Measurements from ENCODE around the gene USP32.

DNA sequence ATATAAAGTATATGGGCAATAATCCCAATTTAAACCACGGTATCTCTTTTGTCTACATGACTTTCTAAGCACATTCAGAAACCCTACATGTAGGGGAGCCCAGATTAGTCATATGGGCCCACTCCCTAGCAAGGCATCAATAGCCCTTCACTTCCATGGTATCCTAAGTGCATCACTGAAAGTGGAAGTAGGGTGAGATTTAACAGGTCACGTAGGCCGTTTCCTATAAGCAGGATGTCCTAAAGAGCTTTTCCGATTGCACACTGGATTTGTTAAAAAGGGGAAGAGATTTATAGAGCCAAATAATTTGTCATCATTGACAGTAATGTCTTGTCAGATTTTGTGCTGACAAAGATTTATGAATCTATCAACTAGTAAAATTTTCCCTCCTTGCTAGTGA is 203.2 kb downstream of the USP32 start:
- TF ChIP-seq SUZ12 (IDR thresholded peaks at IDR 0.05; ENCODE audit: extremely low read depth, insufficient read depth, insufficient read length) (no peak), ZNF274 (IDR thresholded peaks at IDR 0.05; ENCODE audit: low read depth, low read length) (no peak)
